WERI-Rb-1 (cell line): ENCODE measurements around the gene LRRC27.

Experiments used
- DNase-seq: peaks from one replicate; pipeline ENCODE4 v3.0.0-alpha.2; 2020
- H3K27ac ChIP-seq: fragments of 250-450 bp; sonication (Bioruptor Pico); 2 replicates; pipeline ENCODE4 v1.5.1; 2020; ENCODE audit warnings: mild to moderate bottlenecking, moderate library complexity
- H3K27me3 ChIP-seq: fragments of 250-450 bp; sonication (Bioruptor Pico); 2 replicates; pipeline ENCODE4 v1.5.1; 2021; ENCODE audit warnings: mild to moderate bottlenecking, low read depth, moderate library complexity; ENCODE audit not compliant: insufficient read depth, severe bottlenecking
- H3K36me3 ChIP-seq: fragments of 250-450 bp; sonication (Bioruptor Pico); 2 replicates; pipeline ENCODE4 v1.5.1; 2020; ENCODE audit warnings: mild to moderate bottlenecking, moderate library complexity
- H3K4me3 ChIP-seq: 2 replicates; pipeline ENCODE4 v1.5.1; 2011; ENCODE audit warnings: low read depth, mild to moderate bottlenecking, control low read depth, low read length
- H3K9me3 ChIP-seq: fragments of 250-450 bp; sonication (Bioruptor Pico); 2 replicates; pipeline ENCODE4 v1.5.1; 2021; ENCODE audit warnings: mild to moderate bottlenecking, moderate library complexity; ENCODE audit not compliant: severe bottlenecking
- CTCF ChIP-seq: IDR thresholded peaks from 2 replicates; pipeline ENCODE4 v1.5.1; 2011; ENCODE audit warnings: low read depth, mild to moderate bottlenecking, control low read depth, inconsistent platforms, low read length

The LRRC27 gene

DNA sequence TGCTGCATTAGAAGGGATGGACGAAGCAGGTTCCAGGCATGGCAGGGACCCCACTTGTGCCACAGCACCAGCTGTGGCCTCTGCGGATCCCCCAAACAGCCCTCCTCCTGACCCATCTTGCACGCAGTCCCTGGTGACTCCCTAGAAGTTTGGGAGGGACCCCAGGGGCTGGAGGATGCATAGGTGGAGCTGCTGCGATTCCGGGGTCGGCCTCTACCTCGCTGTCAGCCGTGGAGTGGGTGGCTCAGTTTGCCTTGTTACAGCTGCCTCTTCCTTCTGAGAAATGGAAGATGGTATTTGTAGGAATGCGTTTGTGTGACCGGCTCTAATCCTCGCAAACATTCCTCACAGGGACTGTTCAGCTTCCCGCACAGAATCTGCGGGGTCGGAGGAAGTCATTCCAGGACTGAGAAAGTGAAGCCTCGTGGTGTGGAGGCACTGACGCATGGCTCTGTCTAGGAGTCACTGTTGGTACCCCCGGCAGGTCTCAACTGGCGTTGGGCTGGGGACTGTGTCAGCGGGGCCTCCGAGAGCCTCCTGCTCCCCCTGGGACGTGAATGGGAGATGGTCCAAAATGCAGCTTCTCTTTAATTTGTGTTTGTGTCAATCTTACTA, 82.5 kb downstream of the LRRC27 start:
- Histone ChIP-seq H3K36me3 (peaks cover 17% of the 10 kb centered on the region), H3K27me3 (no peaks in the 10 kb centered on the region), H3K27ac (no peak overlapping the region; the same call in 1 of the 2 replicates), H3K4me3 (no peak overlapping the region), H3K9me3 (no peaks in the 10 kb centered on the region)
- TF ChIP-seq CTCF: no peak
- DNase-seq: no peak

GRCh38 chr10:132415255-132415654, 83.3 kb downstream of the LRRC27 start:
- no peak for TF ChIP-seq CTCF
- Histone ChIP-seq H3K9me3 (no peaks in the 10 kb centered on the region), H3K4me3 (no peak overlapping the region), H3K27me3 (no peaks in the 10 kb centered on the region), H3K36me3 (peaks cover 11% of the 10 kb centered on the region), H3K27ac (no peak overlapping the region; the same call in 1 of the 2 replicates)
- DNase-seq: no peak

DNA sequence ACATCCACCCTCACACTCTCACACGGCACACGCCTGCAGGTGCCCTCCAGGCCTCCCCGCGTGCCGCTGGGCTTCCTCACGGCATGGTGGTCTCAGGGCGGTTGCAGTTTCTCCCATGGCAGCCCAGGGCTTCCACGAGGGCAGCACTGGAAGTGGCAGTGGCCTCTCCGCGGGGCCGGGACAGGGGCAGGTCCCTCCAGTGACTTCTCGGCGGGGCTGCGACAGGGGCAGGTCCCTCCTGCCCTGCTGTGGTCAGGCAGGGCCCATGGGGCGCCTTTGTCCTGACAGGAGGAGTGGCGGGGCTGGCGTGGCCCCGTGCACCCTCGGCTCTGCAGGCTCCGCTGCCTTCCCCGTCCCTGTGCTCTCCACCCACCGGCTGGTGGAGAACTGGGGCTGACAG, 84.0 kb downstream of the LRRC27 start:
- DNase-seq: no peak
- Histone ChIP-seq H3K4me3 (no peak overlapping the region), H3K27me3 (no peaks in the 10 kb centered on the region), H3K9me3 (no peaks in the 10 kb centered on the region), H3K27ac (no peak overlapping the region), H3K36me3 (peaks cover 10% of the 10 kb centered on the region)
- TF ChIP-seq CTCF: no peak

DNA sequence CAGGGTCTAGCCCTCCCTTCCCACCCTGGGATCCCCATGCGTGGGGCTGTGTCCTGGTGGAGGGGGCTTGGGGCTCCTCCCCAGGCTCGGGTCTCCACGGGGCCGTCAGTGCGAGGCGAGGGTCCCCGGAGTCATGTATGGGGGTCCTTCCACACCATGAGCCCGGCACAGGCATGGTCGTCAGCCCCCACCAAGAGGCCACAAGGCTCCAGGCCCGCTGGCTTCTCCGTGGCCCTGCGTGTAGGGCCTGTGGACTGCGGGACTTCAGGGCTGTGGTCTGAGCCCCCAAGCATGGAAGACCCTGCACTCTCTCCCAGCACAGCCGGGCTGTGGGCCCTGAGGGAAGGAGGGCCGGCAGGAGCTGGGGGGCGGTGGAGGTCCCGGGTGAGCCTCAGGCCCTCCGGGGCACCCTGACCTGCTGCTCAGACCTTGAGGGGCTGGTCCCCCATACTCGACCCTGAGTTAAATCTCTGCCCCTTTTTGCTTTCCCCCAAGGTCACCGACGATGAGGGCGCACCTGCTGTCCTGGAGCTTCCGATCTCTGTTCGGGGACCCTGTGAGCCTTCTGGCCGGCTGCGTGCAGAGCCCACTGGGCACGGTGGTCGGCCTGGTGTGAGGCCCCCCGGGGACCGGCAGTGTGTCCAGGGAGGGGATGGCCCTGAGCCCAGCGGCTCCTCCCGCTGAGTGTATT, 84.7 kb downstream of the LRRC27 start:
- no peaks in the 10 kb centered on the region for H3K9me3 ChIP-seq

GRCh38 chr10:132417257-132417910, 85.4 kb downstream of the LRRC27 start:
- TF ChIP-seq CTCF: no peak
- Histone ChIP-seq H3K4me3 (no peak overlapping the region), H3K27ac (peak overlapping the region; percentile 75), H3K36me3 (peaks cover 10% of the 10 kb centered on the region), H3K9me3 (no peaks in the 10 kb centered on the region), H3K27me3 (no peaks in the 10 kb centered on the region)
- DNase-seq: no peak

More for the DNA sequence above, 84.7 kb downstream of the LRRC27 start:
- no peak overlapping the region for H3K27ac ChIP-seq
- peaks cover 10% of the 10 kb centered on the region for H3K36me3 ChIP-seq
- no peak overlapping the region for H3K4me3 ChIP-seq
- DNase-seq: no peak
- no peak for TF ChIP-seq CTCF
- no peaks in the 10 kb centered on the region for H3K27me3 ChIP-seq
